Measurements from ENCODE around the gene ANO6.

The ANO6 gene

DNA sequence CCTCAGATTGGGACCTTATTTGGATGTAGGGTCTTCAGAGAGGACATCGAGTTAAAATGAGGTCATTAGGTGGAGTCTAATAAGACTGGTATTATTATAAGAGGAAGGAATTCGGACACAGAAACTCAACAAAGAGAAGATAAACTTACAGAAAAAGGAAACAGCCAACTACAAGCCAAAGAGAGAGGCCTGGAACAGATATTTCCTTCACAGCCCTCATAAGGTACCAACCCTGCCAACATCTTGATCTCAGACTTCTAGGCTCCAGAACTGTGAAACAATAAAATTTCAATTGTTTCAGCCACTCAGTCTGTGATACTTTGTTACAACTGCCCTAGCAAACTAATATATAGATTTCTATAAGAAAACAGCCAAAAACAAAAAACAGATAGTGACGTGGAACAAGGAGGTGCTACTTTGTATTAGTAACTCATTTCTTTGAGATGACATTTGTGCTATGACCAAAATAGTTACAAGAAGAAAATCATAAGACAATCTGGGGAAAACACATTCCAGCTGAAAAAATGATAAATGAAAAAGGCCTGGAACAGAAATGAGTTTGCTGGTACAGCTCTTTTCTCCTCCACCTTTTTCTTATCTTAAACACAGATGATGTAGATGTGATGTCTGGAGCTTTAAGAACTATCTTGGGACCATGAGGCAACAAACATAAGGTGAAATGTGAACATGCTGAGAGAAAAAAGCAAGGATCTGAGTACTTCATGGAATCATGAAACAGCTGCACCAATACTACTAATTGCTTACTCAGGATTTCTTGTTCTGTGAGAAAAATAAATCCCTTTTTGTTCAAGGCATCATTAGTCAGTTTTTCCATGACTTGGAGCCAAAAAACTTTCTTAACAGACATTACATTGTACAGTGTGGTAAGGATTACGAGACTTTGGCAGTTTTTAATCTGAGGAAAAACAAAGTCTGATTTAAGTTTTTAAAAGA is 243.2 kb downstream of the ANO6 start:
- DNase-seq (ENCODE audit: low read depth), result peak; percentile 46

DNA sequence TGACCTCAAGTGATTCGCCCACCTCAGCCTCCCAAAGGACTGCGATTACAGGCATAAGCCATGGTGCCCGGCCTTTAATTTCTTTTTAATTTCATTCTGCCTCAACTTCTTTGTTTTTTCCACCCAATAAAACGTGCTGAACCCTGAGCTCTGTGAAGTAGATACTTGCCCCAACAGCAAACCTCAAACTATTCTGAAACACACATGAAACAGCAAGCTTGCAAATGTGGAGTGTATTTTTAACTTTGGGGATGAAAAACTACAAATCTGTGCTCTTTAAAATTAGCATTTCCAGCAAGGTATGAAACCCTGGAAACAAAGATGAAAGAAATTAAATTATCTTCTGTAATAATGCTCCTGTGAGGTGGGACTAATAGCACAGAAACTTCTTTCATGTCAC is 246.6 kb downstream of the ANO6 start:
- DNase-seq (ENCODE audit: low read depth), result no peak

DNA sequence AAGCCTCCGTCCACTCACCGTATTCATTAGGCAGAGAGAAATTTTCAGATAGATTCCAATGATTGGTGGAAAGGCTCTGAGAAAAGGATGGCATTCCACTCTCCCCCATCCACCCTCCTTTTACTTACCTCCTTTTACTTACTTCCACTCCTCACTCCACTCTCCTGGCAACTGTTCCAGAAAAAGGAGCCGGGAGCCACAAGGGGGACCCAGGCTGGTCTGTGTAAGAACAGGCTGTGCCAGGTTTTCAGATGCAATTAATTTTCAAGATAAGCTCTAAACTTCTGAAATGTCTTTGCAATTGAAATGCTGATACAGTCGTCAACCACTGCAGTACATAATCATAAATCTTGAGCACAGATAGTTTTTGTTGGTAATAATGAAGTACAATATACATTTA is 248.8 kb downstream of the ANO6 start:
- peak; percentile 5 for DNase-seq (ENCODE audit: low read depth)

DNA sequence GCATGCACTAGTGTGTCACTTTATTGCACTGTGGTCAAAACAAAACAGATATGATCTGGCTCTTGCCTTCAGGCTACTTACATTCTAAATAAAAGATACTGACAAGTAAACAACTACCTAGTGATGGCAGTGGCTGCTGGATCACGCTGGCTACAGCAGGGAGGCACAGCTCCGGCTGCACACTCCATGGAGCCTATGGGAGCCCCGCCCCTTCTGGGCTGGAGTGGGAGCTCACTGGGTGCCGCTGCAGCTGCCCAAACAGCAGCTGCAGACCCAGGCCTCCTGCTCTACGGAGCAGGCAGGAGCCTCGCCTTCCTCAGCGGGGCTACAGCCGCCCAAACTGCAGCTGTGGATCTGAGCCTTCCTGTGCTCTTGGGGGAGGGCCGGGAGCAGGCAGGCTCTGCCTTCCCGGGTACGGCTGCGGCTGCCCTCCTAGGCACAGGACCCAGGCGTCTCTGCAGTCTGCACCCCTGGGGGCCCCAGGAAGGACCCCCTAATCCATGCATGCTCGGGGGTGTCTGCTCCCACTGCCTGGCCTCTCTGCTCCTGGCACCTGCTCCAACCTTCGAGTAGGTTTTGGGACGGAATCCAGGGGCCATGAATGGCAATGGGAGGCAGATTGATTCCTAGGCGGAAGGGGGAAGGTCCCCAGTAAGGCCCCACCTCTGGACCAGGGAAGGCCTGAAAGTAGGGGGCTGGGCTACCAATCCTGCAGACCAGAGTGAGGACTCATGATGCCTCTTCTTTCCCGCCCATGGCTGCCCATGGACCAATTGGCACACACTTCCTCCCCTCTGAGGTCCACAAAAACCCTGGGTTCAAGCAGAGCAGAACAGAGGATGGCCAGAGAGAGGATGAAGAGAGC is 253.1 kb downstream of the ANO6 start:
- no peak for DNase-seq (ENCODE audit: low read depth)

DNA sequence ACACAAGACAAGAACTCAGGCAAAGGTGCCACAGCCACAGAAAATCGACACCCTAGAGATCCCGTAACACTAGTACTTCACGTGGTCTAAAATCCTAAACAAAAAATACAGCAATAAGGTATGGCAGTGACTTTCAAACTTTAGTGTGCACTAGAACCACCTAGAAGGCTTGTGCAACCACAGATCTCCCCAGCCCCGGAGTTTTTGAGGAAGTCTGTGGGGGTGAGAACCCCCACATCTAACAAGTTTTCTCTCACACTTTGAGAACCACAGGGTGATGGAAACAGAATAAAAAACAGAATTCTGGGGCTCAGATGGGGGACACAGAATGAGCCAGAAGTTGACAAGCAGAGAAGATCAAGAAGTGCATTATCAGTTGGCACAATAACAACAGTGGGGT is 254.0 kb downstream of the ANO6 start:
- no peak for DNase-seq (ENCODE audit: low read depth)

DNA sequence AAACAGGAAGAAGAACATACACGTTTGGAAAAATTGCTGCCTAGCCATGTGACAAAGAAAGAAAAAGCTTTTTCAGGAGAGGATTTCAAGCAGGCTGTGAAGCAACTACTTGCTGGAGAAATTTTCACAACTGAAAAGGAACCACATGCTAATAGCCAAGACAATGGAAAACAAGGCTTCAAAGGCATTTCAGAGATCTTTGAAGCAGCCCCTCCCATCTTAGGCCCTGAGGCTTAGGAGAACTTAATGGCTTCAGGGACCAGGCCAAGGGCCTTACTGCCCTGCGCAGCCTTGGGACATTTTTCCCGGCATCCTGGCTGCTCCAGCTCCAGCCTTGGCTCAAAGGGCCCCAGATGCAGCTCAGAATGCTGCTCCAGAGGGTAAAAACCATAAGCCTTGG is 257.7 kb downstream of the ANO6 start:
- no peak for DNase-seq (ENCODE audit: low read depth)

DNA sequence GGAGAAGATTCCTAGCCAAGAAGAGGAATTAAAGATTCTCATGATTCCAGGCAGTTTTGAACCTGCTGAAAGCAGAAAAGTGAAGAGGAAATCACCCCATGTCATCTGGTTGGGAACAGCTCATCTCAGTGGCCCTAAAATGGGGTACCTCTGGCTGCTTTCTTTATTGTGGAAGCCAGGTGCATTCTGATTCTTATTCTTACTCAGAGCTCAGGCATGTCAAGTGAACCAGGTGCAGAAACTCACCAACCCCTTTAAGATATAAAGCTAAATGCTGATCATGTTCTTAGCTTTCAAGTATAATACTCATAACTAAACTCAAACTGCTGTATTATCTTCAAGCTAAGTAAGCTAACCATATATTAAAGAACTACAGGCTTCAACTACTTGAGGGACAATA is 259.7 kb downstream of the ANO6 start:
- DNase-seq (ENCODE audit: low read depth), result no peak

DNA sequence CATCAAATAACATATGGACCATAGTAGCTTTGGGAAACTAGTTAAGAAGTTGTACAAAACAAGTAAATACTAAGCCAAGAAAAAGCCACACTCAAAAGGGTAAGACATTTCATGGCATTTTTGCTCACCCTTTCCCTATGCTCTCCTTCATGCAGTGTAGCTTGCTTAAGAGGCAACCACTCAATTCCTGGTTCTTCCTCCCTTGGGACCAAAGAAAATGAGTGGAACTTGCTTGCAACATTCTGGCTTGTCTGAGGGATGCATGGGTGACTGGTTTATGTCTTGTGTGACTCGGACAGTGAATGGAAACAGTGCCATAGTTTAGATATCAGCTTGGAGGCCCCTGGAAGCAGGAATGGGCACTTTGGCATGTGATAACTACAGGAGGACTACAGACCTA is 261.6 kb downstream of the ANO6 start:
- no peak for DNase-seq (ENCODE audit: low read depth)

DNA sequence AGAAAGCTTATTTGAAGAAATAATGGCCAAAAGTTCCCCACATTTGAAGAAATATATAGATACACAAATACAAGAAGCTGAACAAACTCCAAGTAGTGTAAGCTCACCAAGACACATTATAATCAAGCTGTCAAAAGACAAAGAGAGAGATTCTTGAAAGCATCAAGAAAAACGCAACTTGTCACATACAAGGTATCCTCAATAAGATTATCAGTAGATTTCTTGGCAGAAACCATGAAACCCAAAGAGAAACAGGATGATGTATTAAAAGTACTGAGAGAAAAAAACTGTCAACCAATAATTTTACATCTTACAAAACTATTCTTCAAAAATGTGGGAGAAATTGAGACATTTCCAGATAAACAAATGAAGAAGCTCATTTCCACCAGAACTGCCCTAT is 263.0 kb downstream of the ANO6 start:
- no peak for DNase-seq (ENCODE audit: low read depth)

DNA sequence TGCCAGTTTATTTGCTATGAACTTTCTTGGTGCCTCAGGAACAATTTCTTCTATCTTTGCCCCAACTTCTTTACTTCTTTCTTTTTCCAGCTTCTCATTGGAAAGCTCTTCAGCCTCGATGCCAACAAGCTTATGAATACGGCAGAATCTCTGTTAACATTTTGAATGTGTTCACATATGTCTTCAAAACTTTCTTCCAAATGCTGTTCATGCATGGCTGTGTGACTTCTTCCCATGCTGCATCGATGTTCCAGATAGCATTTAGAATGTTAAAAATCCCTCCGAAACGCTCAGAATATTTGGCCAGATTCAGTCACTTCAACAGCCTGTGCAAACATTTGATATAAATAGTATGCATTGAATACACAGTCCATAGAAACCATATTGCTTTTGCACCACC is 265.9 kb downstream of the ANO6 start:
- no peak for DNase-seq (ENCODE audit: low read depth)

DNA sequence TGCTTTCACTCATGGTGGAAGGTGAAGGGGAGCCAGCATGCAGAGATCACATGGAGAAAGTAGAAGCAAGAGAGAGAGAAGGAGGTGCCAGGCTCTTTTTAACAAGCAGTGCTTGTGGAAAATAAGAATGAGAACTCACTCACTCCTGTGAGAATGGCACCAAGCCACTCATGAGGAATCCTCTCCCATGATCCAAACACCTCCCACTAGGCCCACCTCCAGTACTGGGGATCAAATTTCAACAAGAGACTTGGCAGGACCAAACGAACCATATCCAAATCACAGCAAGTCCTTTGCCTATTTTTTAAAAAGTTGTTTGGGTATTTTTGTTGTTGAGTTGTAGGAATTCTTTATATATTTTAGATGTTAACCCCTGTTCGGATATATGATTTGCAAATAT is 267.7 kb downstream of the ANO6 start:
- peak; percentile 29 for DNase-seq (ENCODE audit: low read depth)

Data from iris pigment epithelial cell (primary cell).